K562 (cell line): Measurements from ENCODE around the gene SNW1. TPM values are rescaled to one million over a fixed set of nuclear protein-coding genes. Genes with fewer than 3 reads are reported as not detected.

Source experiments
- ATAC-seq: fragments of 200-7000 bp; cut with Tn5 transposase; 3 replicates; pipeline ENCODE4 v1.9.1; 2020; ENCODE audit warnings: moderate library complexity
- BruUV-seq: library from RNA; stranded (reverse); fragments of 400-500 nt; replicated peaks from 2 replicates; lab custom pipeline; 2021; lab: Mats Ljungman, UMichigan
- CTCF ChIA-PET: fragments of 300-600 bp; formaldehyde crosslinking; extraction: SDS; loops from one replicate; lab custom pipeline; 2021; ENCODE audit warnings: low intra/inter-chr PET ratio; lab: Yijun Ruan, JAX
- POLR2A ChIA-PET: fragments of 300-600, 350-650 bp; sonication (Branson Sonifier 250); formaldehyde crosslinking; extraction: SDS; loops from one replicate; lab custom pipeline; 2021; ENCODE audit warnings: antibody characterized with exemption, inconsistent platforms; lab: Yijun Ruan, JAX
- DNase-seq, 4 experiments: peaks; one replicate each; pipeline versions ENCODE4 v3.0.0 to v3.0.0-alpha.2; 2011 to 2018; ENCODE audit warnings: low spot score in 3 of 4, mixed read lengths in 3 of 4; ENCODE audit errors: extremely low read depth in 1 of 4
- FAIRE-seq: peaks from 2 replicates; lab custom pipeline; 2011; peaks lifted over from hg19 to GRCh38; lab: Jason Lieb, UNC
- H2AFZ ChIP-seq: 2 replicates; pipeline ENCODE4 v1.6.0; 2011; ENCODE audit warnings: low read depth, low read length, control low read depth, inconsistent platforms
- H3K27ac ChIP-seq: fragments of 200-600 bp; 3 replicates; pipeline ENCODE4 v1.8.0; 2011; ENCODE audit warnings: low read depth, mild to moderate bottlenecking, control low read depth, inconsistent platforms, low read length, moderate library complexity, mixed read lengths; ENCODE audit errors: extremely low read depth
- H3K27me3 ChIP-seq, 2 experiments: fragments of 300-600 bp in 1 of 2; 2 replicates in 1 of 2; 3 replicates in 1 of 2; pipeline versions ENCODE4 v1.6.0 to v1.8.0; 2011; ENCODE audit warnings: inconsistent platforms in 2 of 2, low read length in 2 of 2, mild to moderate bottlenecking in 1 of 2, mixed read lengths in 1 of 2, moderate library complexity in 1 of 2; ENCODE audit not compliant: control insufficient read depth in 2 of 2, insufficient read depth in 2 of 2
- H3K36me3 ChIP-seq: fragments of 300-600 bp; 3 replicates; pipeline ENCODE4 v1.8.0; 2011; ENCODE audit warnings: mild to moderate bottlenecking, low read length, inconsistent platforms; ENCODE audit not compliant: control insufficient read depth, insufficient read depth
- H3K4me1 ChIP-seq, 2 experiments: fragments of 200-600 bp in 1 of 2; replicated peaks in 1 of 2; 2 replicates in 1 of 2; 3 replicates in 1 of 2; pipeline versions ENCODE4 v1.5.1 to v1.8.0; 2011; ENCODE audit warnings: inconsistent platforms in 2 of 2, low read length in 2 of 2, mild to moderate bottlenecking in 1 of 2, mixed read lengths in 1 of 2, moderate library complexity in 1 of 2; ENCODE audit not compliant: control insufficient read depth in 2 of 2, insufficient read depth in 2 of 2
- H3K4me2 ChIP-seq: 2 replicates; pipeline ENCODE4 v1.6.1; 2011; ENCODE audit warnings: low read length, control low read depth, inconsistent platforms, mixed read lengths; ENCODE audit not compliant: insufficient read depth
- H3K4me3 ChIP-seq: fragments of 200-600 bp; sonication (generic), shearing (Covaris generic); 2 replicates; pipeline ENCODE4 v1.5.1; 2016; ENCODE audit warnings: control low read depth, inconsistent platforms
- H3K79me2 ChIP-seq: fragments of 200-600 bp; 3 replicates; pipeline ENCODE4 v1.8.0; 2011; ENCODE audit warnings: low read length, inconsistent platforms; ENCODE audit not compliant: control insufficient read depth, insufficient read depth
- H3K9ac ChIP-seq, 2 experiments: 2 replicates each; pipeline versions ENCODE4 v1.6.0 to v1.6.1; 2011; ENCODE audit warnings: low read depth in 2 of 2, low read length in 2 of 2, control low read depth in 1 of 2, inconsistent platforms in 1 of 2, mild to moderate bottlenecking in 1 of 2, mixed read lengths in 1 of 2; ENCODE audit not compliant: insufficient read depth in 1 of 2
- H3K9me1 ChIP-seq: one replicate; pipeline ENCODE4 v1.6.0; 2011; ENCODE audit warnings: inconsistent platforms, mild to moderate bottlenecking, low read length, moderate library complexity; ENCODE audit not compliant: control insufficient read depth, insufficient read depth
- H3K9me3 ChIP-seq: replicated peaks from 2 replicates; pipeline ENCODE4 v1.5.1; 2011; ENCODE audit warnings: low read depth, low read length, inconsistent platforms; ENCODE audit not compliant: control insufficient read depth, insufficient read depth
- H4K20me1 ChIP-seq: replicated peaks from 2 replicates; pipeline ENCODE4 v1.6.1; 2011; ENCODE audit warnings: low read length, inconsistent platforms, mixed read lengths; ENCODE audit not compliant: control insufficient read depth, insufficient read depth
- EWSR1 ChIP-seq: fragments of 450-650 bp; IDR thresholded peaks from 2 replicates; pipeline ENCODE4 v1.6.1; 2018; ENCODE audit warnings: borderline replicate concordance, mild to moderate bottlenecking, low read depth, moderate library complexity; ENCODE audit not compliant: partially characterized antibody
- PML ChIP-seq: IDR thresholded peaks from 2 replicates; pipeline ENCODE4 v1.6.1; 2012; ENCODE audit warnings: low read length, inconsistent platforms
- POLR2A ChIP-seq: fragments of 450-650 bp; conservative IDR thresholded peaks from 2 replicates; pipeline ENCODE4 v1.6.1; 2016
- TBP ChIP-seq: optimal IDR thresholded peaks from 2 replicates; pipeline ENCODE3; 2011; ENCODE audit warnings: low read depth, low read length, improper control_type of control experiment
- ZMIZ1 ChIP-seq, 2 experiments: fragments of 150-350 bp in 1 of 2; IDR thresholded peaks; 2 replicates each; pipeline ENCODE4 v1.6.1; 2012 to 2016; ENCODE audit warnings: low read depth in 2 of 2, low read length in 2 of 2, mild to moderate bottlenecking in 1 of 2, moderate library complexity in 1 of 2
- WGBS: fragments of 100-300 bp; shearing (Covaris generic); methylation state at CpG from one replicate; pipeline ENCODE4 v1.1.6; 2016; ENCODE audit warnings: low coverage, mixed read lengths; ENCODE audit not compliant: insufficient coverage; ENCODE audit errors: missing lambda C conversion rate; 5-methylcytosine and 5-hydroxymethylcytosine counted together
- in situ Hi-C: fragments of 300-500 bp; cut with MboI; formaldehyde crosslinking; loops from 4 replicates; pipeline ENCODE4 v1.15.0; 2018; ENCODE audit warnings: inconsistent platforms, mixed read lengths
- intact Hi-C: fragments of 100-400 bp; cut with micrococcal nuclease; formaldehyde crosslinking; loops from 2 replicates; pipeline ENCODE4 v1.14.2; 2022
- polyA plus RNA-seq, 8 experiments: library from polyadenylated mRNA; depleted of rRNA in 4 of 8; stranded (reverse) in 5 of 8; unstranded in 3 of 8; fragments of >200 nt; fragmentation: Nextera tagmentation in 2 of 8; fragmentation: Illumina TruSeq in 1 of 8; extraction: Ambion mirVana in 2 of 8; extraction: Trizol in 1 of 8; gene quantifications; 2 replicates each; pipeline versions ENCODE4 v1.2.1 to v1.2.3, GENCODE V29; 2011 to 2014; ENCODE audit warnings: inconsistent platforms in 1 of 8, missing spikeins in 1 of 8
- total RNA-seq, 7 experiments: library from RNA; depleted of rRNA in 6 of 7; stranded (reverse); fragments of >200 nt in 6 of 7; fragmentation: Illumina TruSeq in 2 of 7; extraction: Trizol in 2 of 7; gene quantifications; 2 replicates each; pipeline versions ENCODE4 v1.2.1 to v1.2.3, GENCODE V29; 2011 to 2021; ENCODE audit warnings: low replicate concordance in 1 of 7

The SNW1 gene
- total and polyA plus RNA-seq, 9 of the 15 experiments (the other 6 are each of a cell fraction or from before 2014, with no cell fraction given), result 64.4 to 143 (median 98.2) TPM

GRCh38 chr14:77763978-77764377, 3.0 kb upstream of the SNW1 start:
- in situ Hi-C loops, result loop anchor here (5.0 kb wide), 1 partner anchor 33 kb away; no protein-coding TSS in a partner anchor
- Histone ChIP-seq H3K9me1 (no peaks in the 10 kb centered on the region), H3K4me2 (no peak overlapping the region), H4K20me1 (no peaks in the 10 kb centered on the region), H3K27me3 (no peaks in the 10 kb centered on the region), H3K79me2 (peaks cover 20% of the 10 kb centered on the region), H3K9ac (no peak overlapping the region), H3K27ac (no peak overlapping the region), H3K4me3 (no peak overlapping the region), H3K9me3 (no peaks in the 10 kb centered on the region), H3K36me3 (peaks cover 7% of the 10 kb centered on the region; the same call in 1 of the 3 replicates), H2AFZ (no peak overlapping the region), H3K4me1 (peaks cover 3 to 4% of the 10 kb centered on the region in 2 experiments; a peak in 3 of 5 replicates)
- 79% methylated on average over 3 of the region's 3 CpGs for WGBS
- TF ChIP-seq POLR2A (0 out of 2 replicates have a peak, but pooled peaks have one; percentile 33), TBP (peak; percentile 54), EWSR1 (no peak), PML (0 out of 2 replicates have a peak, but pooled peaks have one; percentile 27), ZMIZ1 (IDR thresholded peaks at IDR 0.05; ENCODE audit: low read depth in 2 of 2, low read length in 2 of 2) (no peak)
- ChIA-PET POLR2A (interaction anchor here (0.5 to 1.3 kb wide), 3 partner anchors 10 to 162 kb away, joined by 3 to 4 read pairs (median 3); partner anchors contain the start of gene ADCK1), CTCF (interaction anchor here (0.6 kb wide), 1 partner anchor 10 kb away, joined by 3 read pairs; no protein-coding TSS in a partner anchor)
- FAIRE-seq (no peak), ATAC-seq (no peak), DNase-seq (no peak)
- intact Hi-C loops, result no loop called here
- no TSS peak for BruUV-seq
